ENCODE measurements around the gene TRIM50. TPM values are rescaled to one million over a fixed set of nuclear protein-coding genes. Genes with fewer than 3 reads are reported as not detected.

TRIM50 gene
- polyA plus RNA-seq, 1 donor (not counting 4 experiments of a cell fraction or from before 2014, with no cell fraction given) = not detected

DNA sequence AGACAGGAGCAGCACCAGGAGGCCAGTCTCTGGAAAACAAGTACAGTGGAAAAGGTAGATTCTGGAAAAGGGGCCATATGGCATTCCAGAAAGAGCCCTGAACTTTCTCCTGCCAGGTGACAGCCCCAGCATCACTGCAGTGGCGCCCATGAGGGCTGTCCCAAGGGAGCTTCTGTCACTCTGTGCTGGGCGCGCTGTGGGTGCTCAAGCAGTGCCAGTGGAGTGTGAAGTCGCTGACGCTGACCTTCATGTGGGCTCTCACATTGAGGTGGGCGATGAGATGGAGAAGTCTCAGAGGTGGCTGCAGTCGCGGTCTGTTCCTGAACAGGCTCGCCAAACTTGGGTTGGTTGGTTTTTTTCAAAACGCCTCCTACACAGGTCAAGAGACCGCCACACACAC is 38.2 kb upstream of the TRIM50 start:
- Histone ChIP-seq H3K4me1 (ENCODE audit: control insufficient read depth, extremely low read depth, insufficient read depth, low read length) (no peaks in the 10 kb centered on the region), H3K9me3 (ENCODE audit: control insufficient read depth, low read depth, low read length) (no peaks in the 10 kb centered on the region), H3K4me2 (ENCODE audit: control insufficient read depth, extremely low read depth, insufficient read depth, low read depth, low read length) (no peak overlapping the region), H3K4me3 (ENCODE audit: control insufficient read depth in 2 of 3, extremely low read depth in 1 of 3, insufficient read depth in 2 of 3, low read depth in 1 of 3, low read length in 3 of 3) (no peak overlapping the region), H3K9me1 (ENCODE audit: control insufficient read depth, extremely low read depth, insufficient read depth, low read length) (no peaks in the 10 kb centered on the region), H4K20me1 (ENCODE audit: control insufficient read depth, extremely low read depth, insufficient read depth, low read length) (no peaks in the 10 kb centered on the region), H3K27ac (ENCODE audit: control insufficient read depth, insufficient read depth, low read length) (no peak overlapping the region), H3K27me3 (ENCODE audit: control insufficient read depth, extremely low read depth, insufficient read depth, low read length) (peaks cover 17% of the 10 kb centered on the region), H3K36me3 (ENCODE audit: control insufficient read depth in 2 of 2, extremely low read depth in 1 of 2, insufficient read depth in 2 of 2, low read length in 2 of 2) (no peaks in the 10 kb centered on the region), H2AFZ (ENCODE audit: control insufficient read depth, low read length) (no peak overlapping the region), H3K9ac (ENCODE audit: control insufficient read depth, extremely low read depth, insufficient read depth, low read length) (no peak overlapping the region), H3K79me2 (ENCODE audit: control insufficient read depth, insufficient read depth, low read length) (no peaks in the 10 kb centered on the region)
- FAIRE-seq = no peak
- dilution Hi-C loops (cut with MboI; ENCODE audit: extremely low pct_ligation_motif_present, low sequenced_read_pairs) = no loop called here
- TF ChIP-seq, protein P1, sequence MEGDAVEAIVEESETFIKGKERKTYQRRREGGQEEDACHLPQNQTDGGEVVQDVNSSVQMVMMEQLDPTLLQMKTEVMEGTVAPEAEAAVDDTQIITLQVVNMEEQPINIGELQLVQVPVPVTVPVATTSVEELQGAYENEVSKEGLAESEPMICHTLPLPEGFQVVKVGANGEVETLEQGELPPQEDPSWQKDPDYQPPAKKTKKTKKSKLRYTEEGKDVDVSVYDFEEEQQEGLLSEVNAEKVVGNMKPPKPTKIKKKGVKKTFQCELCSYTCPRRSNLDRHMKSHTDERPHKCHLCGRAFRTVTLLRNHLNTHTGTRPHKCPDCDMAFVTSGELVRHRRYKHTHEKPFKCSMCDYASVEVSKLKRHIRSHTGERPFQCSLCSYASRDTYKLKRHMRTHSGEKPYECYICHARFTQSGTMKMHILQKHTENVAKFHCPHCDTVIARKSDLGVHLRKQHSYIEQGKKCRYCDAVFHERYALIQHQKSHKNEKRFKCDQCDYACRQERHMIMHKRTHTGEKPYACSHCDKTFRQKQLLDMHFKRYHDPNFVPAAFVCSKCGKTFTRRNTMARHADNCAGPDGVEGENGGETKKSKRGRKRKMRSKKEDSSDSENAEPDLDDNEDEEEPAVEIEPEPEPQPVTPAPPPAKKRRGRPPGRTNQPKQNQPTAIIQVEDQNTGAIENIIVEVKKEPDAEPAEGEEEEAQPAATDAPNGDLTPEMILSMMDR (optimal IDR thresholded peaks at IDR 0.05 in 1 of 3, IDR thresholded peaks at IDR 0.05 in 1 of 3, conservative IDR thresholded peaks at IDR 0.05 in 1 of 3; ENCODE audit: extremely low read depth in 1 of 3, insufficient read depth in 2 of 3, low read length in 3 of 3) = no peak
- no peak for TF ChIP-seq EZH2 (IDR thresholded peaks at IDR 0.05; ENCODE audit: low read length)
- DNase-seq (ENCODE audit: low read depth, low spot score) = no peak

DNA sequence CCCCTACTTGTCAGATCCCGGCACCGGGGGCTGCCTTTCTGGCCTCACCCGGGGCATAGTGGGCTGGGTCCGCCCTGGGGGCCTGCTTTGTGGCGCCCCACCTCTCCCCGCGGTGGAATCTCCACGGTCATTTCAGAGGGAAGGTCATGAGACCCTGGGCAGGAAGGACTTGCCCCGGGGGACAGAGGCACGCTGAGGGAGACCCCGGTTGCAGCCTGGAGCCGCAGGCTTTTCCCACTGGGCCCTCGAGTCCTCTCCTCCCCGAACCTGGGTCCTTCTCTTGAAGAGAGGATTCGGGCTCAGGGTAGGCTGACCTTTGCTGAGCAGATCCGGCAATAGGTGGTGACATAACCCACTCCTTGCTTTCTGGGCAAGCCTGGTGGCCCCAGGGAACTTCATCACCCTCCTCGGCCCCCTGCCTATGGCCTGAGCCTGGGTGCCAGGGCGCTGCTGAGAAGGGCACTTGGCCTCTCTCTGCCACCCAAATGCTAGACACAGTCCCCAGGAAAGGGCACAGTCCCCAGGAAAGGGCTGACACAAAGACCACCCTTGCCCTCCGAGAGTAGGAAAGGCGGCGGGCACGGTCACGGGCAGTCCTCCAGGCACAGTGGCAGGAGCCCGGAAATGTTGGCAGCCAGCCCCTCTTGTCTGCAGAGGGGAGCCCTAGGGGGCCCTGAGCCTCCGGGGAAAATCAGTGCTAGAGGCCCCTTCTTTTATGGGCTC is 36.3 kb upstream of the TRIM50 start:
- no peak overlapping the region for H3K4me3 ChIP-seq (ENCODE audit: control insufficient read depth in 2 of 3, extremely low read depth in 1 of 3, insufficient read depth in 2 of 3, low read depth in 1 of 3, low read length in 3 of 3)
- FAIRE-seq (no peak), DNase-seq (ENCODE audit: low read depth, low spot score) (no peak)
- peaks cover 25% of the 10 kb centered on the region for H3K27me3 ChIP-seq (ENCODE audit: control insufficient read depth, extremely low read depth, insufficient read depth, low read length)
- no peaks in the 10 kb centered on the region for H3K4me1 ChIP-seq (ENCODE audit: control insufficient read depth, extremely low read depth, insufficient read depth, low read length)
- dilution Hi-C loops (cut with MboI; ENCODE audit: extremely low pct_ligation_motif_present, low sequenced_read_pairs) = no loop called here
- H3K4me2 ChIP-seq (ENCODE audit: control insufficient read depth, extremely low read depth, insufficient read depth, low read depth, low read length) = no peak overlapping the region
- H3K9me3 ChIP-seq (ENCODE audit: control insufficient read depth, low read depth, low read length) = no peaks in the 10 kb centered on the region
- no peaks in the 10 kb centered on the region for H4K20me1 ChIP-seq (ENCODE audit: control insufficient read depth, extremely low read depth, insufficient read depth, low read length)
- no peaks in the 10 kb centered on the region for H3K79me2 ChIP-seq (ENCODE audit: control insufficient read depth, insufficient read depth, low read length)
- no peaks in the 10 kb centered on the region for H3K9me1 ChIP-seq (ENCODE audit: control insufficient read depth, extremely low read depth, insufficient read depth, low read length)
- no peak overlapping the region for H3K27ac ChIP-seq (ENCODE audit: control insufficient read depth, insufficient read depth, low read length)
- no peak overlapping the region for H2AFZ ChIP-seq (ENCODE audit: control insufficient read depth, low read length)
- no peaks in the 10 kb centered on the region for H3K36me3 ChIP-seq (ENCODE audit: control insufficient read depth in 2 of 2, extremely low read depth in 1 of 2, insufficient read depth in 2 of 2, low read length in 2 of 2)
- no peak overlapping the region for H3K9ac ChIP-seq (ENCODE audit: control insufficient read depth, extremely low read depth, insufficient read depth, low read length)
- TF ChIP-seq, protein P1 (optimal IDR thresholded peaks at IDR 0.05 in 1 of 3, IDR thresholded peaks at IDR 0.05 in 1 of 3, conservative IDR thresholded peaks at IDR 0.05 in 1 of 3; ENCODE audit: extremely low read depth in 1 of 3, insufficient read depth in 2 of 3, low read length in 3 of 3) = no peak
- TF ChIP-seq EZH2 (IDR thresholded peaks at IDR 0.05; ENCODE audit: low read length) = peak; percentile 52

Measured in keratinocyte (primary cell).